ENCODE results near the gene HPCAL1.

- TF ChIP-seq POLR2AphosphoS5 (IDR thresholded peaks at IDR 0.05; ENCODE audit: low read depth) (no peak), EZH2 (IDR thresholded peaks at IDR 0.05; ENCODE audit: low read depth, unreplicated experiment) (no peak), CTCF (conservative IDR thresholded peaks at IDR 0.05; ENCODE audit: low read depth in 2 of 2) (no peak), EZH2phosphoT487 (IDR thresholded peaks at IDR 0.05; ENCODE audit: unreplicated experiment) (no peak), JUNB (IDR thresholded peaks at IDR 0.05; ENCODE audit: unreplicated experiment) (no peak), STAT1 (IDR thresholded peaks at IDR 0.05; ENCODE audit: unreplicated experiment) (no peak), ZNF331 (CRISPR knock-in tag; IDR thresholded peaks at IDR 0.05; ENCODE audit: low read depth) (no peak), ZNF114 (CRISPR knock-in tag; IDR thresholded peaks at IDR 0.05) (no peak), NANOG (IDR thresholded peaks at IDR 0.05; ENCODE audit: borderline replicate concordance) (no peak)
- TF ChIP-seq, protein P1, sequence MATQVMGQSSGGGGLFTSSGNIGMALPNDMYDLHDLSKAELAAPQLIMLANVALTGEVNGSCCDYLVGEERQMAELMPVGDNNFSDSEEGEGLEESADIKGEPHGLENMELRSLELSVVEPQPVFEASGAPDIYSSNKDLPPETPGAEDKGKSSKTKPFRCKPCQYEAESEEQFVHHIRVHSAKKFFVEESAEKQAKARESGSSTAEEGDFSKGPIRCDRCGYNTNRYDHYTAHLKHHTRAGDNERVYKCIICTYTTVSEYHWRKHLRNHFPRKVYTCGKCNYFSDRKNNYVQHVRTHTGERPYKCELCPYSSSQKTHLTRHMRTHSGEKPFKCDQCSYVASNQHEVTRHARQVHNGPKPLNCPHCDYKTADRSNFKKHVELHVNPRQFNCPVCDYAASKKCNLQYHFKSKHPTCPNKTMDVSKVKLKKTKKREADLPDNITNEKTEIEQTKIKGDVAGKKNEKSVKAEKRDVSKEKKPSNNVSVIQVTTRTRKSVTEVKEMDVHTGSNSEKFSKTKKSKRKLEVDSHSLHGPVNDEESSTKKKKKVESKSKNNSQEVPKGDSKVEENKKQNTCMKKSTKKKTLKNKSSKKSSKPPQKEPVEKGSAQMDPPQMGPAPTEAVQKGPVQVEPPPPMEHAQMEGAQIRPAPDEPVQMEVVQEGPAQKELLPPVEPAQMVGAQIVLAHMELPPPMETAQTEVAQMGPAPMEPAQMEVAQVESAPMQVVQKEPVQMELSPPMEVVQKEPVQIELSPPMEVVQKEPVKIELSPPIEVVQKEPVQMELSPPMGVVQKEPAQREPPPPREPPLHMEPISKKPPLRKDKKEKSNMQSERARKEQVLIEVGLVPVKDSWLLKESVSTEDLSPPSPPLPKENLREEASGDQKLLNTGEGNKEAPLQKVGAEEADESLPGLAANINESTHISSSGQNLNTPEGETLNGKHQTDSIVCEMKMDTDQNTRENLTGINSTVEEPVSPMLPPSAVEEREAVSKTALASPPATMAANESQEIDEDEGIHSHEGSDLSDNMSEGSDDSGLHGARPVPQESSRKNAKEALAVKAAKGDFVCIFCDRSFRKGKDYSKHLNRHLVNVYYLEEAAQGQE (IDR thresholded peaks at IDR 0.05; ENCODE audit: unreplicated experiment) = no peak
Observed at GRCh38 chr2:10258326-10258725, 44.4 kb upstream of the HPCAL1 start.

Measured in GM23338 (cell line).